H1 (cell line): ENCODE measurements around the gene MMP17. TPM values are rescaled to one million over a fixed set of nuclear protein-coding genes. Genes with fewer than 3 reads are reported as not detected.

Experiments
- CHD1 ChIP-seq: IDR thresholded peaks from 2 replicates; pipeline ENCODE4 v1.6.1; 2012; ENCODE audit warnings: low read depth, low read length, improper control_type of control experiment
- EGR1 ChIP-seq: IDR thresholded peaks from 2 replicates; pipeline ENCODE4 v1.6.1; 2011; ENCODE audit warnings: low read depth, low read length, borderline replicate concordance
- RAD21 ChIP-seq, 2 experiments: IDR thresholded peaks in 1 of 2; conservative IDR thresholded peaks in 1 of 2; 2 replicates each; pipeline ENCODE4 v1.6.1; 2011; ENCODE audit warnings: low read depth in 2 of 2, low read length in 2 of 2, improper control_type of control experiment in 1 of 2, inconsistent platforms in 1 of 2, mild to moderate bottlenecking in 1 of 2, moderate library complexity in 1 of 2
- SAP30 ChIP-seq: fragments of 300-600 bp; sonication (generic); IDR thresholded peaks from 2 replicates; pipeline ENCODE4 v1.7.1; 2012; ENCODE audit warnings: low read length, moderate library complexity, mild to moderate bottlenecking, inconsistent platforms; ENCODE audit not compliant: insufficient read depth, insufficient replicate concordance
- SIN3A ChIP-seq, 2 experiments: IDR thresholded peaks in 1 of 2; conservative IDR thresholded peaks in 1 of 2; 2 replicates each; pipeline ENCODE4 v1.6.1; 2011 to 2012; ENCODE audit warnings: low read length in 2 of 2, improper control_type of control experiment in 1 of 2, low read depth in 1 of 2, mild to moderate bottlenecking in 1 of 2
- SUZ12 ChIP-seq: fragments of 200-600 bp; sonication (generic); IDR thresholded peaks from 2 replicates; pipeline ENCODE4 v1.6.1; 2012; ENCODE audit warnings: mild to moderate bottlenecking, inconsistent platforms, low read length, moderate library complexity, mixed read lengths
- polyA plus RNA-seq, 7 experiments: library from polyadenylated mRNA; depleted of rRNA in 3 of 7; stranded (reverse) in 5 of 7; unstranded in 2 of 7; fragments of >200 nt in 5 of 7; fragments of 200-250 nt in 2 of 7; gene quantifications; 1 replicate in 5 of 7; 2 replicates in 1 of 7; 4 replicates in 1 of 7; pipeline versions ENCODE4 v1.2.1 to v1.2.3, GENCODE V29; 2011 to 2013; ENCODE audit warnings: missing spikeins in 2 of 7, mixed read lengths in 2 of 7
- total RNA-seq: library from RNA; stranded (reverse); fragmentation: NEBNext Ultra II Directional; extraction: Animal tissue kit (Norgen Biotek cat#: 25700); gene quantifications from 2 replicates; pipeline ENCODE4 v1.2.1, GENCODE V29; 2021
- TF ChIP-seq, protein P1 (sequence below): fragments of 300-600 bp; sonication (generic); IDR thresholded peaks from 2 replicates; pipeline ENCODE4 v1.7.1; 2012; ENCODE audit warnings: low read length, moderate library complexity, mild to moderate bottlenecking, inconsistent platforms; ENCODE audit not compliant: insufficient replicate concordance

Gene MMP17
- total and polyA plus RNA-seq, 2 of the 8 experiments (the other 6 are each of a cell fraction or from before 2014, with no cell fraction given) = 41.3 to 53.8 TPM

DNA sequence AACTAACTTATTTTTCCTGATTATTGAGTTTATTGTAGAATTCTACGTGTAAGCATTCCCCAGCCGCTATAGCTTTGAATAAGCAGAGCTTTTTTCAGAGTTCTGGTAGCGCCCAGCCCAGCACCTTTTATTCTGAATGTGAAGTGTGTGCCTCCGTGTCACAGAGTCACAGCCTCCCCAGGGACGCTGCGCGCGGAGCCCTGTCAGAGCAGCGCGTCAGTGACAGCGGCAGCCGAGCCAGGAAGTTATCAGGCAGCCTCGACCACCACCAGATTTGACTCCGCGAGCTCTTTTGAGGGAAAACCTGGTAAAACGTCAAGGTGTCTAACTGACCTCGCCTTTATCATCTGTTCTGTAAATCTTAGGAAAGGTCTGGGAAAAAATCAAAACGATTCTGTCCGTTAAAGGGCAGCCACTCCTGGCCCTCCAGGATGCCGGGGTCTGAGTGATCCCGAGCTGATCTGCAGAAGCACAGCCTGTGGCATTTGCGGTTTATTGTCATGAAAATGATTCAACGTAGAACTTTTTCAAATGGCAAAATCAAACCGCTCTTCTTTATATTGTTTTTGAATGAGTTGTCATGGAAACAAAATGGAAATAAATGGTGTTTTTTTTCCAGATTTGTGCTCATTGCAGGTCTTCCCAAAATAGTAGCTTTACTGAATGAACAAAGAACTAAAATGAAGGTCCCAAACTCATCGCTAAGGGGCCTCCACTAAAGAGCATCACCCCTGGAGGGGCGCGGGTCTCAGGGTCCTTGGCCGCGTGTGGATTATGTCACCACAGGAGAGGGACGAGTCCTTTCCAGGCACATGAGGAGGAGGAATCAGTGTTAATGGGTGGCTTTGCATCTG is 43.1 kb upstream of the MMP17 start (continued):
- TF ChIP-seq, protein P1, sequence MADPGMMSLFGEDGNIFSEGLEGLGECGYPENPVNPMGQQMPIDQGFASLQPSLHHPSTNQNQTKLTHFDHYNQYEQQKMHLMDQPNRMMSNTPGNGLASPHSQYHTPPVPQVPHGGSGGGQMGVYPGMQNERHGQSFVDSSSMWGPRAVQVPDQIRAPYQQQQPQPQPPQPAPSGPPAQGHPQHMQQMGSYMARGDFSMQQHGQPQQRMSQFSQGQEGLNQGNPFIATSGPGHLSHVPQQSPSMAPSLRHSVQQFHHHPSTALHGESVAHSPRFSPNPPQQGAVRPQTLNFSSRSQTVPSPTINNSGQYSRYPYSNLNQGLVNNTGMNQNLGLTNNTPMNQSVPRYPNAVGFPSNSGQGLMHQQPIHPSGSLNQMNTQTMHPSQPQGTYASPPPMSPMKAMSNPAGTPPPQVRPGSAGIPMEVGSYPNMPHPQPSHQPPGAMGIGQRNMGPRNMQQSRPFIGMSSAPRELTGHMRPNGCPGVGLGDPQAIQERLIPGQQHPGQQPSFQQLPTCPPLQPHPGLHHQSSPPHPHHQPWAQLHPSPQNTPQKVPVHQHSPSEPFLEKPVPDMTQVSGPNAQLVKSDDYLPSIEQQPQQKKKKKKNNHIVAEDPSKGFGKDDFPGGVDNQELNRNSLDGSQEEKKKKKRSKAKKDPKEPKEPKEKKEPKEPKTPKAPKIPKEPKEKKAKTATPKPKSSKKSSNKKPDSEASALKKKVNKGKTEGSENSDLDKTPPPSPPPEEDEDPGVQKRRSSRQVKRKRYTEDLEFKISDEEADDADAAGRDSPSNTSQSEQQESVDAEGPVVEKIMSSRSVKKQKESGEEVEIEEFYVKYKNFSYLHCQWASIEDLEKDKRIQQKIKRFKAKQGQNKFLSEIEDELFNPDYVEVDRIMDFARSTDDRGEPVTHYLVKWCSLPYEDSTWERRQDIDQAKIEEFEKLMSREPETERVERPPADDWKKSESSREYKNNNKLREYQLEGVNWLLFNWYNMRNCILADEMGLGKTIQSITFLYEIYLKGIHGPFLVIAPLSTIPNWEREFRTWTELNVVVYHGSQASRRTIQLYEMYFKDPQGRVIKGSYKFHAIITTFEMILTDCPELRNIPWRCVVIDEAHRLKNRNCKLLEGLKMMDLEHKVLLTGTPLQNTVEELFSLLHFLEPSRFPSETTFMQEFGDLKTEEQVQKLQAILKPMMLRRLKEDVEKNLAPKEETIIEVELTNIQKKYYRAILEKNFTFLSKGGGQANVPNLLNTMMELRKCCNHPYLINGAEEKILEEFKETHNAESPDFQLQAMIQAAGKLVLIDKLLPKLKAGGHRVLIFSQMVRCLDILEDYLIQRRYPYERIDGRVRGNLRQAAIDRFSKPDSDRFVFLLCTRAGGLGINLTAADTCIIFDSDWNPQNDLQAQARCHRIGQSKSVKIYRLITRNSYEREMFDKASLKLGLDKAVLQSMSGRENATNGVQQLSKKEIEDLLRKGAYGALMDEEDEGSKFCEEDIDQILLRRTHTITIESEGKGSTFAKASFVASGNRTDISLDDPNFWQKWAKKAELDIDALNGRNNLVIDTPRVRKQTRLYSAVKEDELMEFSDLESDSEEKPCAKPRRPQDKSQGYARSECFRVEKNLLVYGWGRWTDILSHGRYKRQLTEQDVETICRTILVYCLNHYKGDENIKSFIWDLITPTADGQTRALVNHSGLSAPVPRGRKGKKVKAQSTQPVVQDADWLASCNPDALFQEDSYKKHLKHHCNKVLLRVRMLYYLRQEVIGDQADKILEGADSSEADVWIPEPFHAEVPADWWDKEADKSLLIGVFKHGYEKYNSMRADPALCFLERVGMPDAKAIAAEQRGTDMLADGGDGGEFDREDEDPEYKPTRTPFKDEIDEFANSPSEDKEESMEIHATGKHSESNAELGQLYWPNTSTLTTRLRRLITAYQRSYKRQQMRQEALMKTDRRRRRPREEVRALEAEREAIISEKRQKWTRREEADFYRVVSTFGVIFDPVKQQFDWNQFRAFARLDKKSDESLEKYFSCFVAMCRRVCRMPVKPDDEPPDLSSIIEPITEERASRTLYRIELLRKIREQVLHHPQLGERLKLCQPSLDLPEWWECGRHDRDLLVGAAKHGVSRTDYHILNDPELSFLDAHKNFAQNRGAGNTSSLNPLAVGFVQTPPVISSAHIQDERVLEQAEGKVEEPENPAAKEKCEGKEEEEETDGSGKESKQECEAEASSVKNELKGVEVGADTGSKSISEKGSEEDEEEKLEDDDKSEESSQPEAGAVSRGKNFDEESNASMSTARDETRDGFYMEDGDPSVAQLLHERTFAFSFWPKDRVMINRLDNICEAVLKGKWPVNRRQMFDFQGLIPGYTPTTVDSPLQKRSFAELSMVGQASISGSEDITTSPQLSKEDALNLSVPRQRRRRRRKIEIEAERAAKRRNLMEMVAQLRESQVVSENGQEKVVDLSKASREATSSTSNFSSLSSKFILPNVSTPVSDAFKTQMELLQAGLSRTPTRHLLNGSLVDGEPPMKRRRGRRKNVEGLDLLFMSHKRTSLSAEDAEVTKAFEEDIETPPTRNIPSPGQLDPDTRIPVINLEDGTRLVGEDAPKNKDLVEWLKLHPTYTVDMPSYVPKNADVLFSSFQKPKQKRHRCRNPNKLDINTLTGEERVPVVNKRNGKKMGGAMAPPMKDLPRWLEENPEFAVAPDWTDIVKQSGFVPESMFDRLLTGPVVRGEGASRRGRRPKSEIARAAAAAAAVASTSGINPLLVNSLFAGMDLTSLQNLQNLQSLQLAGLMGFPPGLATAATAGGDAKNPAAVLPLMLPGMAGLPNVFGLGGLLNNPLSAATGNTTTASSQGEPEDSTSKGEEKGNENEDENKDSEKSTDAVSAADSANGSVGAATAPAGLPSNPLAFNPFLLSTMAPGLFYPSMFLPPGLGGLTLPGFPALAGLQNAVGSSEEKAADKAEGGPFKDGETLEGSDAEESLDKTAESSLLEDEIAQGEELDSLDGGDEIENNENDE = no peak
- TF ChIP-seq SUZ12 (no peak), EGR1 (no peak), RAD21 (IDR thresholded peaks at IDR 0.05 in 1 of 2, conservative IDR thresholded peaks at IDR 0.05 in 1 of 2; ENCODE audit: low read depth in 2 of 2, low read length in 2 of 2) (no peak), SIN3A (conservative IDR thresholded peaks at IDR 0.05 in 1 of 2, IDR thresholded peaks at IDR 0.05 in 1 of 2; ENCODE audit: low read depth in 1 of 2, low read length in 2 of 2) (peak in 1 of 2 experiments; percentile 66; a peak in 1 of 4 replicates), SAP30 (no peak), CHD1 (no peak)
- TF ChIP-seq, all 59 proteins: peak for 2
